Esophagus mucosa (tissue), 1 donor: ENCODE measurements around the gene THSD7A. TPM values are rescaled to one million over a fixed set of nuclear protein-coding genes. Genes with fewer than 3 reads are reported as not detected.

Experiments used
- ATAC-seq: fragments of 200-7000 bp; cut with Tn5 transposase; one replicate; pipeline ENCODE4 v1.9.1; 2020
- total RNA-seq: library from RNA; stranded (reverse); gene quantifications from one replicate; pipeline ENCODE4 v1.2.4, GENCODE V29; 2023
- donor health status: DM: yes; HTN: yes; CAD: no.

THSD7A gene
- total RNA-seq, 1 donor from 2014 or later = 1.00 TPM

DNA sequence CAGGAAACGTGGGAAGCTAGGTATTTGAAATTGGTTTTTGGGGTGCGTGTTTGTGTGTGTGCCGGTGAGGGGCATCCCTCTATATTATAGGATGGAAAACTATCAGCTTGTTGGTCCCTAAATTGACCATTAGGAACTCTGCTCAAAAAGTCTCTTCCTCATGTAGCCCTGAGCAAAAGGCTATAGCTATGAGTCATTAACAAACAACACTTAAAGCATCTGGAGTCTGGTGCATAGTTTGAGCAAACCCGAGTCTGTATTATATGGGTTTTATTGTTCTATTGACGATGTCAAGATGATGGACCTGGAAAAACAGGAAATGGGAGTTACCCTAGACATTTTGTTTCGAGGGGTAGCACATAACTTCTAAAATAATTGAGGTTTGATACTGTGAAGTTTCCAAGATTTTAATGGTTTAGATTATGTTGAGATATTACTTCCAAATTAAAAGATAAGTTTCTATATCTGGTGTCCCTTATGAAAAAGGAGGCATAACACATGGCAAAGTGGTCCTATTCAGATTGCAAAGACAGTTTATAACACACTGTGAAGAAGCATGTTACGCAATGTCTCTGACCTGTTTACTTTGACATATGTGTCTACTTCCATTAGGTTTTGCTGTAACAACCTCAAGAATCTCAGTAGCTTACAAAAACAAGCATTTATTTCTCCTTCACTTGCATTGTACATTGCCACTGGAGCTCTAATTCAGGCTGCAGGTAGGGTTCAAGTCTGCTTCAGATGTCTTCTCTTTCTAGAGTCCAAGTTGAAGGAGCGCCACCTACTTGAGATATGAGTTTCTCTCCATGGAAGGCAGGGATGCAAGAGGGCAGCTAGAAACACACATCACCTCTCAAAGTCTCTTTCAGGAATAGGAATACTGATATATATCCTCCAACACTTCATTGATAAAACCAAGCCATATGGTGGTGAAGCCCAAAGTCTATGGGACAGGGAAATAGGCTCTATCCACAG is 500.6 kb downstream of the THSD7A start:
- no peak for ATAC-seq

- no peak for ATAC-seq
These were observed 501.3 kb downstream of the THSD7A start for GRCh38 chr7:11330717-11331116.

GRCh38 chr7:11330208-11330607 is 501.8 kb downstream of the THSD7A start:
- ATAC-seq = no peak

GRCh38 chr7:11329626-11330025 is 502.4 kb downstream of the THSD7A start:
- ATAC-seq = no peak

GRCh38 chr7:11328309-11328708 is 503.7 kb downstream of the THSD7A start:
- no peak for ATAC-seq

DNA sequence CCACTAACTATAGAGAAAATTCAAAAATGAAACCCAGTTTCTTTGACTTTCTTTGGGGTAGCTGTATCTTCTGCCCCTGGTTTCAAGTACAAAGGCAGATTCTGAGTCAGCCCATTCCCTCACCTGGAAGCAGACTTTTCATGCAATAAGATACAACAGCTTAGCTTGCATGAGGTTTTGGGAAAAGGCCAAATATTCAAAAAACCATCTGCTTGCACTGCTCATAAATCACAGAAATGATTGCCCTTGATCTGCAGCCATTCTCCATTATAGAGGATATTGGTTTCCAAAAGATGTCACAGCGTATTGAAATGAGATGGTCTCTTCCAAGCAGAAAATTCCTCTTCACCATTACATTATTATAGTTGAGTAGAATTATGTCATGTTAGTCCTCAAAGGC is 504.4 kb downstream of the THSD7A start:
- no peak for ATAC-seq
